Neuronal stem cell (in vitro differentiated cells): ENCODE results near the gene TBL3.

Experiments used
- DNase-seq: peaks from one replicate; pipeline ENCODE4 v3.0.0-alpha.2; 2013; ENCODE audit warnings: low spot score
- H2AFZ ChIP-seq: one replicate; pipeline ENCODE4 v1.6.1; 2013; ENCODE audit warnings: mild to moderate bottlenecking, low read length, inconsistent platforms
- H2AK5ac ChIP-seq: 2 replicates; pipeline ENCODE4 v1.6.1; 2013; ENCODE audit warnings: low read depth, mild to moderate bottlenecking, inconsistent platforms, low read length, moderate library complexity, mixed read lengths
- H2BK120ac ChIP-seq: 2 replicates; pipeline ENCODE4 v1.6.1; 2013; ENCODE audit warnings: low read depth, mild to moderate bottlenecking, inconsistent platforms, low read length, moderate library complexity, mixed read lengths
- H2BK12ac ChIP-seq: one replicate; pipeline ENCODE4 v1.6.1; 2013; ENCODE audit warnings: low read length, inconsistent platforms
- H2BK15ac ChIP-seq: 2 replicates; pipeline ENCODE4 v1.6.1; 2013; ENCODE audit warnings: mild to moderate bottlenecking, low read length, inconsistent platforms, mixed read lengths
- H2BK5ac ChIP-seq: one replicate; pipeline ENCODE4 v1.6.1; 2013; ENCODE audit warnings: inconsistent platforms, mild to moderate bottlenecking, low read length, moderate library complexity
- H3K14ac ChIP-seq: one replicate; pipeline ENCODE4 v1.6.1; 2013; ENCODE audit warnings: low read length, inconsistent platforms
- H3K18ac ChIP-seq: 2 replicates; pipeline ENCODE4 v1.6.1; 2013; ENCODE audit warnings: low read length, inconsistent platforms
- H3K23ac ChIP-seq: 2 replicates; pipeline ENCODE4 v1.6.1; 2013; ENCODE audit warnings: low read depth, mild to moderate bottlenecking, mixed read lengths, low read length, inconsistent platforms; ENCODE audit not compliant: poor library complexity
- H3K27ac ChIP-seq: replicated peaks from 3 replicates; pipeline ENCODE4 v1.5.1; 2013; ENCODE audit warnings: low read length, inconsistent platforms
- H3K27me3 ChIP-seq, 3 experiments: 2 replicates each; pipeline ENCODE4 v1.6.1; 2013; ENCODE audit warnings: low read length in 3 of 3, mild to moderate bottlenecking in 2 of 3, inconsistent platforms in 1 of 3, low read depth in 1 of 3, mixed read lengths in 1 of 3, moderate library complexity in 1 of 3; ENCODE audit not compliant: control insufficient read depth in 3 of 3, insufficient read depth in 3 of 3
- H3K36me3 ChIP-seq, 2 donors: replicated peaks in 1 of 2; 2 replicates each; pipeline ENCODE4 v1.6.1; 2013; ENCODE audit warnings: low read length in 2 of 2; ENCODE audit not compliant: control insufficient read depth in 2 of 2, insufficient read depth in 2 of 2
- H3K4ac ChIP-seq: 2 replicates; pipeline ENCODE4 v1.6.1; 2013; ENCODE audit warnings: inconsistent platforms, mild to moderate bottlenecking, low read length, moderate library complexity
- H3K4me1 ChIP-seq, 2 donors: 1 replicate in 1 of 2; 2 replicates in 1 of 2; pipeline ENCODE4 v1.6.1; 2013; ENCODE audit warnings: low read length in 2 of 2, low read depth in 1 of 2; ENCODE audit not compliant: control insufficient read depth in 2 of 2, insufficient read depth in 1 of 2
- H3K4me2 ChIP-seq: one replicate; pipeline ENCODE4 v1.6.1; 2013; ENCODE audit warnings: mild to moderate bottlenecking, low read length, inconsistent platforms; ENCODE audit not compliant: insufficient read depth, poor library complexity, severe bottlenecking
- H3K4me3 ChIP-seq, 2 donors: 2 replicates each; pipeline ENCODE4 v1.5.1; 2013; ENCODE audit warnings: low read length in 2 of 2, mild to moderate bottlenecking in 2 of 2, inconsistent platforms in 1 of 2, moderate library complexity in 1 of 2
- H3K79me1 ChIP-seq: one replicate; pipeline ENCODE4 v1.6.1; 2013; ENCODE audit warnings: low read depth, mild to moderate bottlenecking, inconsistent platforms, low read length, moderate library complexity
- H3K9ac ChIP-seq: one replicate; pipeline ENCODE4 v1.6.1; 2013; ENCODE audit warnings: mild to moderate bottlenecking, low read depth, low read length, inconsistent platforms; ENCODE audit not compliant: poor library complexity
- H3K9me3 ChIP-seq, 2 donors: replicated peaks in 1 of 2; 2 replicates each; pipeline versions ENCODE3 to v1.6.1; 2013; ENCODE audit warnings: low read length in 2 of 2, mild to moderate bottlenecking in 2 of 2, inconsistent platforms in 1 of 2, low read depth in 1 of 2, mixed read lengths in 1 of 2, moderate library complexity in 1 of 2; ENCODE audit not compliant: control insufficient read depth in 2 of 2, insufficient read depth in 1 of 2
- H4K8ac ChIP-seq: one replicate; pipeline ENCODE4 v1.6.1; 2013; ENCODE audit warnings: low read depth, mild to moderate bottlenecking, inconsistent platforms, low read length, moderate library complexity
- H4K91ac ChIP-seq: one replicate; pipeline ENCODE4 v1.6.1; 2013; ENCODE audit warnings: low read length, low read depth, mild to moderate bottlenecking, inconsistent platforms; ENCODE audit not compliant: poor library complexity
- WGBS, 2 donors: extraction: QIAGEN DNeasy Blood & Tissue Kit; methylation state at CpG; one replicate each; pipeline ENCODE4 v1.1.7; 2013; ENCODE audit warnings: missing lambda C conversion rate in 2 of 2, mixed read lengths in 1 of 2; ENCODE audit not compliant: insufficient read length in 2 of 2, insufficient replicate concordance in 1 of 2; ENCODE audit errors: extremely low coverage in 2 of 2; 5-methylcytosine and 5-hydroxymethylcytosine counted together

TBL3 gene

GRCh38 chr16:1976951-1977874 is 5.4 kb downstream of the TBL3 start:
- Histone ChIP-seq H3K27me3 (peaks cover 0 to 42% (median 18%) of the 10 kb centered on the region in 3 experiments), H2BK12ac (no peak overlapping the region), H2BK15ac (no peak overlapping the region), H2BK5ac (no peak overlapping the region), H3K36me3 (peaks cover 31 to 47% of the 10 kb centered on the region in 2 donors), H3K9me3 (no peaks in the 10 kb centered on the region), H2AK5ac (no peak overlapping the region), H2AFZ (no peak overlapping the region), H3K79me1 (peaks cover 18% of the 10 kb centered on the region), H3K18ac (no peak overlapping the region), H3K4me3 (no peak overlapping the region), H3K4ac (no peak overlapping the region), H3K4me2 (no peak overlapping the region), H3K14ac (no peak overlapping the region), H3K4me1 (peaks cover 10 to 23% of the 10 kb centered on the region in 2 donors), H3K27ac (no peak overlapping the region), H3K9ac (peak overlapping the region; percentile 50), H3K23ac (peak overlapping the region; percentile 43), H2BK120ac (no peak overlapping the region), H4K91ac (no peak overlapping the region), H4K8ac (no peak overlapping the region)
- no peak for DNase-seq
- WGBS, 2 donors: no CpG with 5 or more reads among the region's 33 CpGs

- H3K23ac ChIP-seq: peak overlapping the region; percentile 43
Observed at GRCh38 chr16:1977875-1978268, 6.0 kb downstream of the TBL3 start.

GRCh38 chr16:1978476-1979120 is 6.7 kb downstream of the TBL3 start:
- no peaks in the 10 kb centered on the region for H3K9me3 ChIP-seq
- H3K4me1 ChIP-seq: peaks cover 10 to 24% of the 10 kb centered on the region in 2 donors
- peak overlapping the region; percentile 75 for H2AK5ac ChIP-seq
- no peak overlapping the region for H3K14ac ChIP-seq
- H3K4me3 ChIP-seq: no peak overlapping the region
- H3K27me3 ChIP-seq: peaks cover 0 to 50% (median 18%) of the 10 kb centered on the region in 3 experiments
- peaks cover 12% of the 10 kb centered on the region for H3K79me1 ChIP-seq
- H3K4ac ChIP-seq: no peak overlapping the region
- H3K23ac ChIP-seq: peak overlapping the region; percentile 99
- no peak overlapping the region for H2BK15ac ChIP-seq
- peak overlapping the region; percentile 21 for H3K9ac ChIP-seq
- no peak overlapping the region for H4K91ac ChIP-seq
- H2BK5ac ChIP-seq: no peak overlapping the region
- H3K27ac ChIP-seq: no peak overlapping the region
- no peak overlapping the region for H3K18ac ChIP-seq
- no peak overlapping the region for H3K4me2 ChIP-seq
- no CpG with 5 or more reads among the region's 37 CpGs for WGBS, 2 donors
- peak overlapping the region; percentile 90 for H2BK12ac ChIP-seq
- no peak overlapping the region for H2BK120ac ChIP-seq
- H3K36me3 ChIP-seq: peaks cover 31 to 47% of the 10 kb centered on the region in 2 donors
- no peak overlapping the region for H2AFZ ChIP-seq
- H4K8ac ChIP-seq: no peak overlapping the region
- no peak for DNase-seq

More at GRCh38 chr16:1977875-1978268, 6.0 kb downstream of the TBL3 start:
- no peak overlapping the region for H3K4me2 ChIP-seq
- H3K4me3 ChIP-seq: no peak overlapping the region
- no peak overlapping the region for H3K4ac ChIP-seq
- peak overlapping the region; percentile 50 for H3K9ac ChIP-seq
- no CpG with 5 or more reads among the region's 18 CpGs for WGBS, 2 donors
- H4K8ac ChIP-seq: no peak overlapping the region
- no peak overlapping the region for H3K27ac ChIP-seq
- no peaks in the 10 kb centered on the region for H3K9me3 ChIP-seq
- no peak overlapping the region for H2AFZ ChIP-seq
- H4K91ac ChIP-seq: no peak overlapping the region
- H3K14ac ChIP-seq: no peak overlapping the region
- H2BK5ac ChIP-seq: no peak overlapping the region
- peaks cover 0 to 48% (median 18%) of the 10 kb centered on the region in 3 experiments for H3K27me3 ChIP-seq
- H2BK120ac ChIP-seq: no peak overlapping the region
- H3K36me3 ChIP-seq: peaks cover 31 to 47% of the 10 kb centered on the region in 2 donors
- no peak overlapping the region for H3K18ac ChIP-seq
- DNase-seq: no peak
- no peak overlapping the region for H2BK12ac ChIP-seq
- peaks cover 10 to 22% of the 10 kb centered on the region in 2 donors for H3K4me1 ChIP-seq
- H3K79me1 ChIP-seq: peaks cover 12% of the 10 kb centered on the region
- no peak overlapping the region for H2BK15ac ChIP-seq
- H2AK5ac ChIP-seq: no peak overlapping the region
